HG03066 (cell line): ENCODE data around the gene ARHGAP9.
"Not testable (repeated sequence)": the region's sequence is repeated elsewhere in the genome, so short reads cannot be mapped to it uniquely, and the experiment has no call there.

ENCODE experiments used
- ATAC-seq: cut with Tn5 transposase; IDR thresholded peaks from one replicate; pipeline ENCODE4 v1.9.1; 2021; ENCODE audit warnings: low read depth; ENCODE audit not compliant: unreplicated experiment

The ARHGAP9 gene

GRCh38 chr12:57459750-57460467, 19.8 kb downstream of the ARHGAP9 start, which contains the start of gene GLI1:
Gene GLI1 (plus strand): TSS chr12:57459785. CDS start chr12:57463692, 3,907 bp downstream.
- ATAC-seq: no peak

DNA sequence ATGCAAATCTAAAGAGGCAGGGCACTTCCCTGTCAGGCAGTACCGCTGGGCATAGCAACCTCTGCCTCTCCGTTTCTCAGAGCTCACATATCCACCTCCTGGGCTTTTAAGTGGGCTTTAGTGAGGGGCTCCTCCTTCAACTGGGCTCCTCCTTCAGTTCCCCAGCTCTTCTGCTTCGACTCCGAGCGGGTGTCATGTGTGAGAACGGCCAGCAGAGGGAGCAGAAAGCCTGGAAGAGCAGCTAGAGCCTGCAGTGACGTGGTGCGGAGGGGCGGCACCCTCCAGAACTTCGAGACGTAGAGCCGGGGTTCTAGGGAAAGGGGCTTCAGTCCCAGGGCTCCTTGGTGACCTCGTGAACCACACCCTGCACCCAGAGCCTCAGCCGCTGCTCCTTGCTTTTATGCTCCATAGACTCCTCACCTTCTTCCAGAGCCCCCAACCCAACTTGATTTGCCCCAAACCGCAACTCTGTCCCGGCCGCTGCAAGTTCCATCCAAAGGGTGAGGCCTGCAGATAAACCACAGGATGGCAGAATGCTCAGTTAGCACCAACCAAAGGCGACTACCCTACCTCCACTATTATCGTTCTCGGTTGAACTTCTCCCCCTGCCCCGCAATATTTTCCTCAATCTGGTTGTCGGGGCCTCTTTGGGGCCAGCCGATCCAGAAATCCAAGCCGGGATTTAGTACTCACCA, 20.5 kb downstream of the ARHGAP9 start:
- ATAC-seq: peak; percentile 49

- no peak for ATAC-seq
Measured at GRCh38 chr12:57458665-57459054, 21.0 kb downstream of the ARHGAP9 start.

DNA sequence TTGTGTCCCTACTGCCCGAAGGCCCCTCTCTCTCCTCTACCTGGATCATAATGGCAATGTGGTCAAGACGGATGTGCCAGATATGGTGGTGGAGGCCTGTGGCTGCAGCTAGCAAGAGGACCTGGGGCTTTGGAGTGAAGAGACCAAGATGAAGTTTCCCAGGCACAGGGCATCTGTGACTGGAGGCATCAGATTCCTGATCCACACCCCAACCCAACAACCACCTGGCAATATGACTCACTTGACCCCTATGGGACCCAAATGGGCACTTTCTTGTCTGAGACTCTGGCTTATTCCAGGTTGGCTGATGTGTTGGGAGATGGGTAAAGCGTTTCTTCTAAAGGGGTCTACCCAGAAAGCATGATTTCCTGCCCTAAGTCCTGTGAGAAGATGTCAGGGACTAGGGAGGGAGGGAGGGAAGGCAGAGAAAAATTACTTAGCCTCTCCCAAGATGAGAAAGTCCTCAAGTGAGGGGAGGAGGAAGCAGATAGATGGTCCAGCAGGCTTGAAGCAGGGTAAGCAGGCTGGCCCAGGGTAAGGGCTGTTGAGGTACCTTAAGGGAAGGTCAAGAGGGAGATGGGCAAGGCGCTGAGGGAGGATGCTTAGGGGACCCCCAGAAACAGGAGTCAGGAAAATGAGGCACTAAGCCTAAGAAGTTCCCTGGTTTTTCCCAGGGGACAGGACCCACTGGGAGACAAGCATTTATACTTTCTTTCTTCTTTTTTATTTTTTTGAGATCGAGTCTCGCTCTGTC, 22.8 kb downstream of the ARHGAP9 start:
- no peak for ATAC-seq

DNA sequence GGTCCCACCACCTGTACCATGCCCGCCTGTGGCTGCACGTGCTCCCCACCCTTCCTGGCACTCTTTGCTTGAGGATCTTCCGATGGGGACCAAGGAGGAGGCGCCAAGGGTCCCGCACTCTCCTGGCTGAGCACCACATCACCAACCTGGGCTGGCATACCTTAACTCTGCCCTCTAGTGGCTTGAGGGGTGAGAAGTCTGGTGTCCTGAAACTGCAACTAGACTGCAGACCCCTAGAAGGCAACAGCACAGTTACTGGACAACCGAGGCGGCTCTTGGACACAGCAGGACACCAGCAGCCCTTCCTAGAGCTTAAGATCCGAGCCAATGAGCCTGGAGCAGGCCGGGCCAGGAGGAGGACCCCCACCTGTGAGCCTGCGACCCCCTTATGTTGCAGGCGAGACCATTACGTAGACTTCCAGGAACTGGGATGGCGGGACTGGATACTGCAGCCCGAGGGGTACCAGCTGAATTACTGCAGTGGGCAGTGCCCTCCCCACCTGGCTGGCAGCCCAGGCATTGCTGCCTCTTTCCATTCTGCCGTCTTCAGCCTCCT, 23.4 kb downstream of the ARHGAP9 start:
- ATAC-seq: no peak

- no peak for ATAC-seq
Measured at GRCh38 chr12:57455374-57456144, 24.1 kb downstream of the ARHGAP9 start.

DNA sequence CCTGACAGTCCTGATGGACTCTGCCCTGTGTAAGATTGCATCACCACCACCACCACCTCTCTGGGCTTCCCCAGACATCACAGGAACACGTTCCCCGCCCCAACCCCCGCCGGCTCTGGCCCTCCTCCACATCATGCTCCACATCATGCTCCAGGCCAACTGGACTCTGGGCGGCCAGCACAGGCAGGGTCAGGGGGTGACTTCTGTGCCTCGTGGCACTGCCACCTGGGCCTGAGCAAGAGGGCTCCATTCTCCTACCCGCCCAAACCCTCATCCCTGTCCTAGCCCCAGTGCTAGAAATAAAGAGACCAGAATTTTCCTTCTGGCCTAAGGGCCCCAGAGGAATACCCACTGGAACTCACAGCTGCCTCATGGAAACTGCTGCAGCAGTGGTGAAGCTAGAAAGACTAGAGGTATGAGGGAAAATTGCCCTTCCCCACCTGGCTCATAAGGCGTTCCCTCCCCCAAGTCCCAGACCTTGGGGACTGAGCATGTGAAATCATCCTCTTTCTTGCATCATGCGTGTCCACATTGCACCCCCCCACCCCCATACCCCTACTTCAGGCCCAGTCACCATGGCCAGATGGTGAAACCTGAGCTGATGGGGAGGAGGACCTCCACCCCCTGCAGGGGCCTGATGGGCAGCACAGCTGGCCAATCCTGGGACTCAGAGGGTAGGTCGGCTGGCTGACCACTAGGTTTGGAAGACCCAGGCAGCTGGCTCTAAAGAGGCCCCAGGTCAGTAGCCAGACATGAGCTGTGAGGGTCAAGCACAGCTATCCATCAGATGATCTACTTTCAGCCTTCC, 24.9 kb downstream of the ARHGAP9 start, which contains the start of gene INHBE:
Gene INHBE (plus strand): TSS at position 742 of the 808 bp plus-strand sequence. CDS start 230 bp downstream, outside the sequence.
- ATAC-seq: no peak

GRCh38 chr12:57454213-57454565, 25.5 kb downstream of the ARHGAP9 start:
- no peak for ATAC-seq

DNA sequence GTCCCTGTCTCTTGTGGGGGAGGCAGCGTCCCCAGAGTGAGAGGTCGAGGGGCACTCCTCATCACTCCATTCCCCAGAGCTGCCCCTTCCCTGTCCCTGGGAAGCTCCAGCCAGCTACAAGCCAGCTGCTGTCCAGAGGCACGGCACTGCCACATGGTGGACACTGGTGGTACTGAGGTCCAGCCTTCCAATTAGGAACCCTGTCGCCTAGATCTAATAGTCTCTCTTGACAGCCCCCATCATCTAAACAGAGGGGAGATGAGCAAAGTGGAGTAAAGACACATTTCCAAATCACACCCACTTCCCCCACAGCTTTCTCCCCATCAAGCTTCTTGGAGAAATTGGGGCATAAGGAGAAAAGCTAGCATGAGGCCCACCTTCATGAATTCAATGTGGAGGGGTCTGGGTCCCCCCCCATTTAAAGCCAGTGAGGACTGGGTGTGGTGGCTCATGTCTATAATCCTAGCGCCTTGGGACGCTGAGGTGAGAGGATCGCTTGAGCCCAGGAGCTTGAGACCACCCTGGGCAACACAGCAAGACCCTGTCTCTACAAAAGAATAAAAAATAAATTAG, 26.6 kb downstream of the ARHGAP9 start:
- ATAC-seq: peak; percentile 68

GRCh38 chr12:57452181-57452936, 27.3 kb downstream of the ARHGAP9 start:
- ATAC-seq: no peak

DNA sequence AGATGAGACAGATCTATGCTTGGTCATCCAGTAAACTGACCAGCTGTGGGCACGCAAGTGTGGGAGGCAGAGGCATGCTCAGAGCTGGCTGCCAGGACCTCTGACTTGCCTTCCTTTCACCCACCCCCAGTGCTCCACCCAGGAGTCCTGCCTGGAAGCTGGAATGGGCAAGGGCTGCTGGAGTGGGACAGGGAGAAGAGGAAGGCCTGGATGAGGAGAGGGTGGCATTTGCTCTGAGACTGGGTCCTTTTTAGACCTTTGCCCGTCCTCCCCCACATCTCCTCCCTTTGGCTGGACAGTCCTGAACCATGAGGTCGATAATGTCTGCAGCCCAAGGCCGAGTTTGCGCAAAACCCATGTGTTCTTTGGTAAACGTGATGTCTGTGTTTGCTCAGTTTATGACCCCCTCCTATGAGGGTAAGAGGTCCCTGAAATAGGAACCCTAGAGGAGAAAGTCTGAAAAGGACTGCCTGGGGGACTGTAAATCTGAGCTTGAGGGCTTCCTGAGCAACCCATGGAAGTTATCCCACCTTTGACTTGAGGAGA, 28.4 kb downstream of the ARHGAP9 start:
- ATAC-seq: no peak

DNA sequence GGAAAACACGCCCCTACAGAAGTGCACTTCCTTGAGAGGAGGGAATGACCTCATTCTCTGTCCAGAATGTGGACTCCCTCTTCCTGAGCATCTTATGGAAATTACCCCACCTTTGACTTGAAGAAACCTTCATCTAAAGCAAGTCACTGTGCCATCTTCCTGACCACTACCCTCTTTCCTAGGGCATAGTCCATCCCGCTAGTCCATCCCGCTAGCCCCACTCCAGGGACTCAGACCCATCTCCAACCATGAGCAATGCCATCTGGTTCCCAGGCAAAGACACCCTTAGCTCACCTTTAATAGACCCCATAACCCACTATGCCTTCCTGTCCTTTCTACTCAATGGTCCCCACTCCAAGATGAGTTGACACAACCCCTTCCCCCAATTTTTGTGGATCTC, 29.6 kb downstream of the ARHGAP9 start:
- no peak for ATAC-seq

GRCh38 chr12:57449375-57449774, 30.3 kb downstream of the ARHGAP9 start:
- no peak for ATAC-seq

DNA sequence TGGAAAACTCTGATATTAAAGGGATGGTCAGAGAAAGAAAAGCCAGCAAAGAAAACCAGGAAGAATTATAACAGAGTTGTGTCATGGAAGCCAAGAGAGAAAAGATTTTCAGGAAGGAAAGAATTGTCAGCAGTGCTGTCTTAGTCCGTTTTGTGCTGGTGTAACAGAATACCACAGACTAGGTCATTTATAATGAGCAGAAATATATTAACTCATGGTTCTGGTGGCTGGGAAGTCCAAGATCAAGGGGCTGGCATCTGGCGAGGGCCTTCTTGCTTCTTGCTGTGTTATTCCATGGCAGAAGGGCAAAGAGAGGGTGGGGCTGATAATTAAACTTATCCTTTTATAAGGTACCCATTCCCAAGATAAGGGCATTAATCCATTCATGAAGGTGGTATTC, 31.0 kb downstream of the ARHGAP9 start:
- no peak for ATAC-seq

- ATAC-seq: no peak
Measured at GRCh38 chr12:57446292-57446960, 33.2 kb downstream of the ARHGAP9 start.

DNA sequence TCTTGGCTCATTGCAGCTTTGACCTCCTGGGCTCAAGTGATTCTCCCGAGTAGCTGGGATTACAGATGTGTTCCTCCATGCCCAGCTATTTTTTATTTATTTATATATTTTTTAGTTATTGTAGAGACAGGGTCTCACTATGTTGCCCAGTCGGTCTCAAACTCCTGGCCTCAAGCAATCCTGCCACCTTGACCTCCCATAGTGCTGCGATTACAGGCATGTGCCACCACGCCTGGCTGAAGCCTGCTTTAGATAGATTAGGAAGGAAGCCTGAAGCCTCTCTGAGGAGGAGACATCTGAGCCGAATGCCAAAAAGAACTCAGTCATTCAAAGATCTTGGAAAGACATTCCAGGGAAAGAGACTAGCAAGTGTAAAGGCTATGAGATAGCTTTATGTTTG, 34.9 kb downstream of the ARHGAP9 start:
- ATAC-seq: no peak

- ATAC-seq: not testable (repeated sequence)
Measured at GRCh38 chr12:57444337-57444736, 35.3 kb downstream of the ARHGAP9 start.
